ENCODE results near the gene SEMA3E.

DNA sequence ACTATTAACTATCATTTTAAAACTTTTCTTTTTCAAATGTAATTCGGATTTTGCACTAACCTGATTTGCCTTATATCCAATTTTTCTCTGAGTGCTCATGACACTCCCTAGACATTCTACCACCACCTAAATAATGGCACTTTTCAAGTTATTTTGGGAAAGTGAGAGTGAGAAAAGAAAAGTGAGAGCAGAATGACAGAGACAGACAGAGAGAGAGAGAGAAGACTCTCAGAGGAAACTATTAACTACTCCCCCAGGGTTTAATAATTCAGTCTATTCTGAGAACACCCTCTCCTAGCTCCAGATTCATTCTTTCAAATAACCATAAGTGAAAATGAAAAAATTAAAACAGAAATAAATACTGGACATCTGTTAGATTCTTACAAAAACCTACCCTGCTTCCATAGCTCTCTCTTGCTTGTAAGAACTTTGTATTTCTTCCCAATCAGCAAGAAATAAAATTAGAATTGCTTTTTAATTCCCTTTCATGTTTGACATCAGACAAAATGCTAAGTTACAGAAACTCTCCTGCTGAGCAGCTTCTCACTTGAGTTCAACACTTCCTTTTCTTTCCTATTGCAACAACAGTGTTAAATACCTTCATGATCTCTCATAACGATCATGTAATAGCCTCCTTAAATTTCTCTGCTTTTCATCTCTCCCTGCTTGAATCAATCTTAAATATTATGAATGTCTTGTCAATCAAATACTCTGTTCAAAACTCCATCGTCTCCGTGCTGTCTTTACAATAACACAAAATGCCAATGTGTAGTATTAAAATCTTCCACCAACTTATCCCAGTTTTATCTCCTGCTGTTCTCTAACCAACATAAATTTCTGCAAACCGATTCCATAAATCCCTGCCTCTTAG is 191.7 kb downstream of the SEMA3E start:
- TF ChIP-seq, protein P1, sequence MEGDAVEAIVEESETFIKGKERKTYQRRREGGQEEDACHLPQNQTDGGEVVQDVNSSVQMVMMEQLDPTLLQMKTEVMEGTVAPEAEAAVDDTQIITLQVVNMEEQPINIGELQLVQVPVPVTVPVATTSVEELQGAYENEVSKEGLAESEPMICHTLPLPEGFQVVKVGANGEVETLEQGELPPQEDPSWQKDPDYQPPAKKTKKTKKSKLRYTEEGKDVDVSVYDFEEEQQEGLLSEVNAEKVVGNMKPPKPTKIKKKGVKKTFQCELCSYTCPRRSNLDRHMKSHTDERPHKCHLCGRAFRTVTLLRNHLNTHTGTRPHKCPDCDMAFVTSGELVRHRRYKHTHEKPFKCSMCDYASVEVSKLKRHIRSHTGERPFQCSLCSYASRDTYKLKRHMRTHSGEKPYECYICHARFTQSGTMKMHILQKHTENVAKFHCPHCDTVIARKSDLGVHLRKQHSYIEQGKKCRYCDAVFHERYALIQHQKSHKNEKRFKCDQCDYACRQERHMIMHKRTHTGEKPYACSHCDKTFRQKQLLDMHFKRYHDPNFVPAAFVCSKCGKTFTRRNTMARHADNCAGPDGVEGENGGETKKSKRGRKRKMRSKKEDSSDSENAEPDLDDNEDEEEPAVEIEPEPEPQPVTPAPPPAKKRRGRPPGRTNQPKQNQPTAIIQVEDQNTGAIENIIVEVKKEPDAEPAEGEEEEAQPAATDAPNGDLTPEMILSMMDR (conservative IDR thresholded peaks at IDR 0.05; ENCODE audit: low read length) = no peak
- TF ChIP-seq EZH2phosphoT487 (IDR thresholded peaks at IDR 0.05; ENCODE audit: borderline replicate concordance) = no peak
